HUDEP-2 (cell line): ENCODE measurements around the gene TIE1.

Experiments
- DNase-seq, 76 experiments: peaks; one replicate each; lab custom pipeline; 2025; ENCODE audit not compliant: unreplicated experiment in 76 of 76; lab: John Stamatoyannopoulos, UW

The TIE1 gene

DNA sequence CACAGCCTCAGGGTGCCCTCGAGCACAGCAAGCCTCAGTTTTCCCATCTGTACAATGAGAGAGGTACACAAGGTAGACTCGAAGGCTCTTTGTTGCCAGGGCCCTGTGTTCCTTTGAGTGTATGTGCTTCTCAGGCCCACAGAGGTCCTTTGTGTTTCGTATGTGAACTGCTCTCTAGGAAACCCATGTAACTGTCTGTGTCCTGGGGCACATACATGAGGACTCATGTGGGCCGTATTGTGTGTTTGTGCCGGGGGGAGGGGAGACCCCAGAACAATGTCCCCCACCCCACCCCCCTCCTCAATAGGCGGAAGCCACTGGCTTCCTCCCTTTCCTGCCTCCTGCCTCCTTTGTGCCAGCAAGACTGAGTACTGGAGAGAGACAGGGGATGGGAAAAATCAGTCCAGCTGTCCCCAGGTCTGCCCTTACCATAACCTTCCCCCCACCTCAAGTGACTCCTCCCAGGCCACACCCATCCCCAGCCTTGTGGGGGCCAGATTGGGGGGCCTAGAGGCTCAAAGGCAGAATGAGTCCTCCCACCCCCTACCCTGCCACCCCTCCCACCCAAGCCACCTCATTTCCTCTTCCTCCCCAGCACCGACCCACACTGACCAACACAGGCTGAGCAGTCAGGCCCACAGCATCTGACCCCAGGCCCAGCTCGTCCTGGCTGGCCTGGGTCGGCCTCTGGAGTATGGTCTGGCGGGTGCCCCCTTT lies at the start of gene TIE1:
TSS of gene TIE1 (plus strand) at position 605 of the 717 bp plus-strand sequence. CDS start at position 695, 90 bp downstream.
- no peak for DNase-seq

DNA sequence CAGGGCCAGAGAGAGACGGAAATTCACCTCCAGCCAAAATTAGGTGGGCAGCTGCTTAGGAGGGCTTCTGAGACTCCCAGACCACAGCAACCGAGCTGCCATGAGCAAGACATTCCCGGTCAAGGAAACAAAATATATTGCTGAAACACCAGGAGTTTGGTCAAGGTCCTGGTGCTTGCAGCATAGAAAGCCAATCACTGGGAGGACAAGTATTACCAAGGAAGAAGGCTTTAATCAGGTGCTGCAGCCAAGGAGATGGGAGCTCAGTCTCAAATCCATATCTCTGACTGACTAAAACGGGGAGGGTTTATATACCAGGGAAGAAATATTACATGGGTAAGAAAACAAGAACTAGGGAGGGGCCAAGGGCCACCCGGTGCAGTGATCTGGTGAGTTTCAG lies 49.8 kb upstream of the TIE1 start:
- DNase-seq: no peak

DNA sequence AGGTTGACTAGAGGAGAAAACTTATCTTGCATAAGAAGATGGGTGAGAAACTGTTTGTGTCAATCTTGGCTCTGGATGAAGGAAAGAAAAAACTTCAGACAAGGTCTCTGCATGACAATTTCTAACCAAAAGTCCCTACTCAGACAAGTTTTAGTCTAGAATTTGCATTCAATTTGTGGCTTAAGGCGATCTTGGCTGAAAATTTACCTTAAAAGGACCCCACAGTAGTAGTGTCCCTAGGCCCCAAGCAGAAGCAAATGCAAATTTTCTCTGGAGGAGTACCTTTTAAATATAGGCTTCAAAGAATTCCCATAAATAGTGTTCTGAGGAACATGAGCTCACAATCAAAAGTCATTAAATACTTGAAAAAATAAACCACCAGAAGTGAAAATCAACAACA lies 48.6 kb upstream of the TIE1 start:
- no peak for DNase-seq

DNA sequence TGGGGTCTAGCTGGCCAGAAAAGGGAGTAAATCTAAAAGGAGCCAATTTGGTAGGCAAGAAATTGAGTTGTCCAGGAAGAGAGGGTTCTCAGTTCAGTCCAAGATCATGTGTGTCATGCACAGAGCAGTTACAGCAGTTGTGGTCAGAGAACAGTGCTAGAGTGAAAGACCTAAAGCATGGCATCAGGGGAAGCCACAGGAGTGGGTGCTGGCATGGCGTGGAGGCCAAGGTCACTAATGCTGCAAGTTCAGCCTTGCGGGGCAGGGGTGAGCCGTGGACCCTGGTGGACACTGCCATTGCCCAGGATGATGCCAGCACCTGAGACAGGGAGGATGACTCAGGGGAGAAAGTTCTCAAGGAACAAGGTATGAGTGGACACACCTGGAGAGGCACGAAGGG lies 47.6 kb upstream of the TIE1 start:
- DNase-seq: no peak

DNA sequence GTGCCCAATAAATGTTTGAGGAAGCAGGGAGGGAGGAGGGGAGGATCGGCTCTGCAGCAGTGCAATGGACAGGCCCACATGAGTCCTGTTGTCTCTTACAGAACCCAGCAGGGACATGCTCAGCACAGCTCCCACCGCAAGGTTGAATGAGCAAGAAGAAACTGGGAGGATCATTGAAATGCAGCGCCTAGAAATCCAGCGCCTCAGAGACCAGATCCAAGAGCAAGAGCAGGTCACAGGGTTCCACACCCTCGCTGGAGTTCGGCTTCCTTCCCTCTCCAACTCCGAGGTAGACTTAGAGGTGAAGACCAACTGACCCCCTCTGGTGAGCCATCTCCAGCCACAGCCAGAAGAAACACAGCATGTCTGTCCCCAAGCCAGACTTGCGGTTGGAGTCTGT lies 46.9 kb upstream of the TIE1 start:
- no peak for DNase-seq

- no peak for DNase-seq
Observed at GRCh38 chr1:43255438-43256210, 45.2 kb upstream of the TIE1 start.

DNA sequence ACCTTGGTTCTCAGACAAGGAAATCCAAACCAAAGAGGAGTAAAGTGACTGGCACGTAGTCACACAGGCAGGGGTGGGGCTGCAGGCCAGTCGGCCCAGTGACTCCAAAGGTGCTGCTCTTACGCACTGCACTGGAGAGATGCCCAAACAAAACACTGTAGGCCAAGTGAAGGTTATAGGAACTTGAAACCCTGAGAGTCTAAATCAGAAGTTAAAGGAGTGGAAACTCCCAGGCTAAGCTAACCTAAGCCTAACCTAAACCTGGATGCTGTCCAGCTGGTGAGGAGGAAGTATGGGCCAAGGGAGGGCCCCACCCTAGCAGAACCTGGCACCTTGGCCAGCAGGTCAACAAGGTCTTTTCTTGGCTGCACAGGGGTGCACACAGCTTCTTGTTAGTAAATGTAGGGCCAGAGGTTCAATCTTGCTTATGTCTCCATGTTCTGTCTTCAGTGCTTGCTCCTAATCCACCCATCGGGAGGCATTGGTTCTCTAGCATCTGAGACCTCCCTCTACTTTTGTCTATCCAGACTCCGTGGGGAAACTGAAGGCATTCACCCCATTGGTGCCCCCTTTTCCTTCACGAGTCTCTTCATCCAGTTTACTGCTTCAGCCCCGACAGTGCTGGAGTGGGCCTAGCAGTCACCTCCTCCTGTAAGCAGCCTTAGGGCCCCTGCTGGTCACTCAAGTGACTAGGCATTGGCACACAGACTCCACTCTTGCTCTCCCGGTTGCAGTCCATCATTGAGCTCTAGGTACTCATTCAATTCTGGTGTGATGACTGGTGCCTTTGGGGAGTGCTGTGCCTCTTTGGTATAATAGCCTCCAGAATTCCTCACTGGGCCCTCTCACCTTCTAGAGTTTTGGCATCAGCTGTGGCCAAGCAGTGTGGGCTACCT lies 43.9 kb upstream of the TIE1 start:
- DNase-seq: no peak

DNA sequence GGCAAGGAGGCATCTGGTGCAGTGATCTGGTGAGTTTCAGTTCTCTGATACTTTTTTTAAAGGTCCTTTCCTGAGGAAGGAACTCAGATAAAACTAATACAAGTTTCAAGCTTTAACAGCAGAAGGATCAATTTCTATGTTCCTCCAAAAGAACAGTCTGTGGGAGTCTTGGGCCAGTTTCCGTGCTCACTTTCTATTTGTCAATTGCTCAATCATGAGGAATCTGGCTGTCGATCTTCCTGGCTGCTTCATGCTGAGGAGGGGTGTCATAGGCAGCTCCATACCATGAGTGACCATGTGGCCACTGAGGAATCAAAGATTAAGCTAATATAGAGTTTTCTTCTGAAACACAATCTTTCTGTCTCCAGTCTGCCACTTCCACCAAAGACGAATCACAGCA lies 42.4 kb upstream of the TIE1 start:
- no peak for DNase-seq

- DNase-seq: no peak
Observed at GRCh38 chr1:43265431-43265830, 35.4 kb upstream of the TIE1 start.

GRCh38 chr1:43266881-43267280 lies 33.9 kb upstream of the TIE1 start:
- no peak for DNase-seq

DNA sequence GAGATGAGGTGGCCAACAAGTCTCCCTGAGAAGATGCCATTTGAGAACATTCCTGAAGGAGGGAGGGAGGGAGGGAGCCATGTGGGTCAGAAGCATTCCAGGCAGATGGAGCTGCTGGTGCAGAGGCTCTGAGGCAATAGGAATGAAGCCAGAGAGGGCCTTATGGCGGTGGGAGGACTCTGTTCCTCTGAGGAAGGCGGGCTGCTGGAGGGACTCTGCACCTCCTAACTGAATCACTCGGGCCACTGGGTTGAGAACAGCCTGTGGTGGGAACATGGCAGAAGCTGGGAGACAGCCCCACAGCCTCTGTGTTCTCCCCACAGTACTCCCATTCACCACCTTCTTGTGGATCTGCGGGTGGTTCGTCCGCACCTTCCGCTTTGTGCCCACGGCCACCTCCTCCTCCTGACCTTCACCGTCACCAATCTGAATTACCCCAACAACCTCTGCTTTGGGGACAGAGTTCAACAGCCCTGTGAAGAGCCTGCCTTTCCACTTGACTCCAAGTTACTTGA lies 33.4 kb upstream of the TIE1 start:
- no peak for DNase-seq

- no peak for DNase-seq
Observed at GRCh38 chr1:43267818-43268425, 32.9 kb upstream of the TIE1 start.

- DNase-seq: no peak
Observed at GRCh38 chr1:43269627-43270375, 31.0 kb upstream of the TIE1 start, which contains the start of gene TMEM125. Gene TMEM125, plus strand, starts transcription at chr1:43269983. Its CDS starts 2,740 bp downstream, at chr1:43272723.

- DNase-seq: no peak
Observed at GRCh38 chr1:43270421-43271095, 30.2 kb upstream of the TIE1 start.

GRCh38 chr1:43271186-43272118 lies 29.3 kb upstream of the TIE1 start:
- no peak for DNase-seq

DNA sequence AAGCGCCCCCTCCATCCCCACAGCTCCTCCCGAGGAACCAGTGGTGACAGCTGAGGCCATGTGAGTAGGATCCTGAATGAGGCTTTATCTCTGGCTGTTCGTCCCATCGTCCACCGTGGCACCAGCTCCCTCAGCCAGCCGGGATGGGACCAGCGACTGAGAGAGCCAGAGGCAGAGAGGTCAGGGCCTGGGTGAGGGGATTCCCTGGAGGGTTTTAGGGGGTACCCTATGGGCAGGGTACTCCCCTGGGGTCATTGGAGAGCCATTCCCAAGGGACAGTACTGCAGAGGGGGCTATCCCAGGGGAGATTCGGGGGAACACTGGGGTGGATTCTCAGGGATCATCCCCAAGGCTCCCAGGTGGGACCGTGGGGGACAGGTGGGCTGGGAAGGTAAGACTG lies 28.6 kb upstream of the TIE1 start:
- no peak for DNase-seq

- DNase-seq: no peak
Observed at GRCh38 chr1:43272576-43273571, 27.9 kb upstream of the TIE1 start.
